Measurements from ENCODE around the gene PRR12.

Gene PRR12, protein sequence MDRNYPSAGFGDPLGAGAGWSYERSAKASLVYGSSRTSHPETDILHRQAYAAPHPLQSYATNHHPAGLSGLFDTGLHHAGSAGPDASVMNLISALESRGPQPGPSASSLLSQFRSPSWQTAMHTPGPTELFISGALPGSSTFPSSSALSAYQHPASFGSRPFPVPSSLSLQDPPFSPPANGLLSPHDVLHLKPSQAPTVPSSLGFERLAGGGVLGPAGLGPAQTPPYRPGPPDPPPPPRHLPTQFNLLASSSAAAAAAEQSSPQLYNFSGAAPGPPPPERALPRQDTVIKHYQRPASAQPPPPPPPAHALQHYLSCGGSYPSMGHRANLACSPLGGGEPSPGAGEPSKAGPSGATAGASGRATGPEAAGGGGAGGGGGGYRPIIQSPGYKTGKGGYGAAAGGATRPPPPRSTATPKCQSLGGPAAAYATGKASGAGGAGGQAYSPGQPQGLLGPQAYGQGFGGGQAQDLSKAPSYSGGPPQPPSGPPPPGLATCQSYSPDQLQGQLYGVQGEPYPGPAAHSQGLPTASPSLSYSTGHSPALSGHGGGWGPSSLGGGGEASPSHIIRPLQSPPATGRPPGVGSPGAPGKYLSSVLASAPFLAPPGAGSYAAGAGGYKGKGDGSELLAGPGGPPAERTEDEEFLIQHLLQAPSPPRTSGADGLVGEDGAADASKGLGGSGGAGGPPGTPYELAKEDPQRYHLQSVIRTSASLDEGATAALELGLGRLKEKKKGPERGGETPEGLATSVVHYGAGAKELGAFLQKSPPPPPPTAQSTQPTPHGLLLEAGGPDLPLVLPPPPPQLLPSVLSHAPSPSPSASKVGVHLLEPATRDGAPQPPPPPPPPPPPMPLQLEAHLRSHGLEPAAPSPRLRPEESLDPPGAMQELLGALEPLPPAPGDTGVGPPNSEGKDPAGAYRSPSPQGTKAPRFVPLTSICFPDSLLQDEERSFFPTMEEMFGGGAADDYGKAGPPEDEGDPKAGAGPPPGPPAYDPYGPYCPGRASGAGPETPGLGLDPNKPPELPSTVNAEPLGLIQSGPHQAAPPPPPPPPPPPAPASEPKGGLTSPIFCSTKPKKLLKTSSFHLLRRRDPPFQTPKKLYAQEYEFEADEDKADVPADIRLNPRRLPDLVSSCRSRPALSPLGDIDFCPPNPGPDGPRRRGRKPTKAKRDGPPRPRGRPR (N-terminal part only)

DNA sequence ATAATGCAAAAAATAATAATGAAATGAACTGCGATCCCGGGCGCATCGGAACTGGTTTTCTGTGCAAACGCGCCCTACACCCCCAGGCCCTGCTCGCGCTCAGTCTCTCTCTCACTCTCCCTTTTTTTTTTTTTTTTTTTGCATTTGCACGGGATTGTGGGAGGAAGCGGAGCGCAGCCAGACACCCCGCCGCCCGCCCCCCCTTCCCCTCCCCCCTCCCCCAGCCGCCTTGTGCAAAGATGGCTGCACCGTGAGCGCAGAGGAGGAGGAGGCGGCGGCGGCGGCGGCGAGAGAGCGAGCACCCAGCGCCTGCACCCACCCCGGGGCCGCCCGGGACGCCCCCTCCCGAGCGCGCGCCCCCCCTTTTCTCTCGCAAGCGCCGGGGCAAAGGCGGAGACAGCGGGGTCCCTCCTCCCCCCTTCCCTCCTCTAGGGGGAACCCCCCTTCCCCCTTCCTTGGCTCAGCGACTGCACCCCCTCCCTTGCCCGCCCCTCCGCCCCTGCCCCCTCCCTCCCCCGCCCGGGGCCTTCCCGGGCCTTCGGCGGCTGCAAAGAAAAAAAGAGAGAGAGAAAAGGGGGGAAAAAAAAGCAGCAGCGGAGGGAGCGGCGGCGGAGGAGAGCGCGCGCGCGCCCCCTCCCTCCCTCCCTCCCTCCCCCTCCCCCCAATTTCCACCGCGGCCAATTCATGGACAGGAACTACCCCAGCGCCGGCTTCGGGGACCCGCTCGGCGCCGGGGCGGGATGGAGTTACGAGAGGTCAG, at the start of gene PRR12:
Gene PRR12, plus strand, starts transcription at position 212 of the 760 bp plus-strand sequence. Its CDS starts 473 bp downstream, at position 685.
- H3K27ac ChIP-seq, result peak within 1 kb of the TSS; percentile 96
- H3K4me3 ChIP-seq, result peak within 1 kb of the TSS; percentile 100
- DNase-seq (ENCODE audit: low read depth, low spot score), result no peak
- no peaks in the 10 kb centered on the region for H3K9me3 ChIP-seq (ENCODE audit: low read depth, low read length)
- no peak for TF ChIP-seq FOXP2 (optimal IDR thresholded peaks at IDR 0.05; ENCODE audit: control extremely low read depth, extremely low read length, insufficient read depth)
- peak; percentile 51; the same call in 1 of the 2 replicates for TF ChIP-seq POLR2AphosphoS5 (IDR thresholded peaks at IDR 0.05; ENCODE audit: borderline replicate concordance, low read depth, low read length)
- H3K9ac ChIP-seq (ENCODE audit: insufficient read length), result peak within 1 kb of the TSS; percentile 96
- peaks cover 23% of the 10 kb centered on the region for H3K36me3 ChIP-seq (ENCODE audit: insufficient read depth, low read length)

DNA sequence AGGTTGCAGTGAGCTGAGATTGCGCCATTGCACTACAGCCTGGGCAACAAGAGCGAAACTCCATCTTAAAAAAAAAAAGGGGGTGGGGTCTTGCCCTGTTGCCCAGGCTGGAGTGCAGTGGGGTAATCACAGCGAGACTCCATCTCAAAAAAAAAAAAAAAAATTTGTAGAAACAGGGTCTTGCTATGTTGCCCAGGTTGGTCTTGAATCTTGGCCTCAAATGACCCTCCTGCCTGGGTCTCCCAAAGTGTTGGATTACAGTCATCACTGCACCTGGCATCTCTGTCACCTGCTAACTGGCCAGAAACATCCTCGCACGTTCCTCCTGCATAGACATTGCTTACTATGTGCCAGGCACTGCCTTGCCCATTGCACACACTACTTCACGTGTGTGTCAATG, 49.1 kb upstream of the PRR12 start:
- H3K4me3 ChIP-seq, result no peak overlapping the region
- peaks cover 68% of the 10 kb centered on the region for H3K36me3 ChIP-seq (ENCODE audit: insufficient read depth, low read length)
- DNase-seq (ENCODE audit: low read depth, low spot score), result no peak
- no peak overlapping the region for H3K9ac ChIP-seq (ENCODE audit: insufficient read length)
- H3K9me3 ChIP-seq (ENCODE audit: low read depth, low read length), result no peaks in the 10 kb centered on the region
- TF ChIP-seq POLR2AphosphoS5 (IDR thresholded peaks at IDR 0.05; ENCODE audit: borderline replicate concordance, low read depth, low read length) (no peak), EZH2 (IDR thresholded peaks at IDR 0.05) (no peak), FOXP2 (optimal IDR thresholded peaks at IDR 0.05; ENCODE audit: control extremely low read depth, extremely low read length, insufficient read depth) (no peak)
- H3K27ac ChIP-seq, result no peak overlapping the region

DNA sequence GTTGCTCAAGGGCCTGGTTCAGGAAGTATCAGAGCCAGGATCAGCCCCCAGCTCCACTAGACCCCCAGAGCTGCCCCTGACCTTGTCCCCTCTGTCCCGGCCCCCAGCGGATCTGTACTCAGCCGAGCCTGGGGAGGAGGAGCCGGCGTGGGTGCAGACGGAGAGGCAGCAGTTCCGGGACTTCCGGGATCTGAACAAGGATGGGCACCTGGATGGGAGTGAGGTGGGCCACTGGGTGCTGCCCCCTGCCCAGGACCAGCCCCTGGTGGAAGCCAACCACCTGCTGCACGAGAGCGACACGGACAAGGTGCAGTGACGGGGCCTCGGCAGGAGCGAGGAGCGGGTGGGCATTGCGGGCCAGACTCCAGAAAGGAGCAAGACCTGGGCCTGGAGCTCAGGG, 48.5 kb upstream of the PRR12 start:
- no peak for DNase-seq (ENCODE audit: low read depth, low spot score)
- Histone ChIP-seq H3K9ac (ENCODE audit: insufficient read length) (no peak overlapping the region), H3K9me3 (ENCODE audit: low read depth, low read length) (no peaks in the 10 kb centered on the region), H3K36me3 (ENCODE audit: insufficient read depth, low read length) (peaks cover 67% of the 10 kb centered on the region), H3K4me3 (no peak overlapping the region), H3K27ac (peak overlapping the region; percentile 76)
- no peak for TF ChIP-seq FOXP2 (optimal IDR thresholded peaks at IDR 0.05; ENCODE audit: control extremely low read depth, extremely low read length, insufficient read depth)
- TF ChIP-seq EZH2 (IDR thresholded peaks at IDR 0.05), result no peak
- no peak for TF ChIP-seq POLR2AphosphoS5 (IDR thresholded peaks at IDR 0.05; ENCODE audit: borderline replicate concordance, low read depth, low read length)

DNA sequence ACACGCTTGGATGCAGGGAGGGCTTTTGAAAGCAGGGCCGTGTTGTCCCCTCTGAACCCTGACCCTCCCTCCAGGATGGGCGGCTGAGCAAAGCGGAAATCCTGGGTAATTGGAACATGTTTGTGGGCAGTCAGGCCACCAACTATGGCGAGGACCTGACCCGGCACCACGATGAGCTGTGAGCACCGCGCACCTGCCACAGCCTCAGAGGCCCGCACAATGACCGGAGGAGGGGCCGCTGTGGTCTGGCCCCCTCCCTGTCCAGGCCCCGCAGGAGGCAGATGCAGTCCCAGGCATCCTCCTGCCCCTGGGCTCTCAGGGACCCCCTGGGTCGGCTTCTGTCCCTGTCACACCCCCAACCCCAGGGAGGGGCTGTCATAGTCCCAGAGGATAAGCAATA, 48.0 kb upstream of the PRR12 start:
- Histone ChIP-seq H3K36me3 (ENCODE audit: insufficient read depth, low read length) (peaks cover 64% of the 10 kb centered on the region), H3K9ac (ENCODE audit: insufficient read length) (no peak overlapping the region), H3K27ac (peak overlapping the region; percentile 76), H3K9me3 (ENCODE audit: low read depth, low read length) (no peaks in the 10 kb centered on the region), H3K4me3 (no peak overlapping the region)
- TF ChIP-seq FOXP2 (optimal IDR thresholded peaks at IDR 0.05; ENCODE audit: control extremely low read depth, extremely low read length, insufficient read depth) (no peak), POLR2AphosphoS5 (IDR thresholded peaks at IDR 0.05; ENCODE audit: borderline replicate concordance, low read depth, low read length) (no peak; the same call in 1 of the 2 replicates), EZH2 (IDR thresholded peaks at IDR 0.05) (no peak)
- no peak for DNase-seq (ENCODE audit: low read depth, low spot score)

DNA sequence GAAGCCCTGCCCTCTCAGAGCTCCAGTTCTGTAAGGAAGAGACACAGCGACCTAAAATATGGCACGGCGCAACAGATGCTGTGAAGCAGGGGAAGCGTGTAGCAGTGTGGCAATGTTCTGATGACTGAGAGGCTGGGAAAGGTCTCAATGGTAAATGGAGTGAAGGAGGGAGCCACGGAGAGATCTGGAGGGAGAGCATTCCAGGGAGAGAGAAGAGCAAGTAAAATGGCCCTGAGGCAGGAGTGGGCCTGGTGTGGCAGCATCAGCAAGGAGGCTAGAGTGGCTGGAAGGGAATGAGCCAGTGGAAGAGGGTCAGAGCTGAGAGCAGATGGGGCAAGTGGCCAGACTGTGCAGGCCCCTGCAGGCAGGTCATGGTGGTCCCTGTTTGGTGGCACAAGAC, 46.8 kb upstream of the PRR12 start:
- no peak for DNase-seq (ENCODE audit: low read depth, low spot score)
- Histone ChIP-seq H3K27ac (peak overlapping the region; percentile 76), H3K36me3 (ENCODE audit: insufficient read depth, low read length) (peaks cover 64% of the 10 kb centered on the region), H3K4me3 (no peak overlapping the region), H3K9me3 (ENCODE audit: low read depth, low read length) (no peaks in the 10 kb centered on the region), H3K9ac (ENCODE audit: insufficient read length) (no peak overlapping the region)
- no peak for TF ChIP-seq FOXP2 (optimal IDR thresholded peaks at IDR 0.05; ENCODE audit: control extremely low read depth, extremely low read length, insufficient read depth)
- no peak for TF ChIP-seq EZH2 (IDR thresholded peaks at IDR 0.05)
- TF ChIP-seq POLR2AphosphoS5 (IDR thresholded peaks at IDR 0.05; ENCODE audit: borderline replicate concordance, low read depth, low read length), result no peak; the same call in none of the 2 replicates

DNA sequence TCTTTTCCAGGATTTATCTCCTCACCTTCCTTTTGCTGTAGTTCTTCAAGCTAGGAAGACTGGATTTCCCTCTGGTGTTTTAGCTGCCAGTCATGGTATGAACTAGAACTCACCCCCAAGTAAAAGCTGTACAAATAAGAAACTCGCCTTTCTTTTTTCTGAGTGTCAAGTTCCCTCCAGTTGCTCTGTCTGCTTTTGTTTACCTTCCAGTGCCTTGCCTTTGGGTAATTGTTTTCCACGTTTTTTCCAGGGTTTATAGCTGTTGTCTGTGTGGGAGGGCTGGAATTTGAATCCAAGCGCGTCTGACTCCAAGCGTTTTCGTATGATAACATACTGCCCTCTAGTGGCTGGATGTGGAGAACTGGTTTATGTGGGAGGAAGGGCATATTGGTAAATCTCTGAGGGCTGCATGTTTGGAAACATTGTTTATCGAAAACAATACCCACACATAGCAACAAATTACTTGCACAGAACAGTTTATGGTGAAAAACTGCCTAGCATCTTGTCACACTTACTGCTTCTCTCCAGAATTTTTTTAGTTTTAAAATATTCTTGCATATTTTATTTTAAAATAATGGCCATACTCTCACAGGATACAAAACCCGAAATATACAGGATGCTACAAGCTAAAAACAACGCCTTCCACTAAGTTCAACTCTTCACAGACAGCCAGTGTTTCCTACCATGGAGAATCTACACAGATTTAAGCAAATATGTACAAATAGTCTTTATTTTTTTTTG, 44.0 kb upstream of the PRR12 start:
- Histone ChIP-seq H3K9ac (ENCODE audit: insufficient read length) (no peak overlapping the region), H3K27ac (peak overlapping the region; percentile 77), H3K4me3 (no peak overlapping the region), H3K9me3 (ENCODE audit: low read depth, low read length) (no peaks in the 10 kb centered on the region), H3K36me3 (ENCODE audit: insufficient read depth, low read length) (peaks cover 49% of the 10 kb centered on the region)
- peak; percentile 89 for DNase-seq (ENCODE audit: low read depth, low spot score)
- no peak for TF ChIP-seq EZH2 (IDR thresholded peaks at IDR 0.05)
- TF ChIP-seq POLR2AphosphoS5 (IDR thresholded peaks at IDR 0.05; ENCODE audit: borderline replicate concordance, low read depth, low read length), result peak; percentile 36; the same call in 1 of the 2 replicates
- peak; percentile 88 for TF ChIP-seq FOXP2 (optimal IDR thresholded peaks at IDR 0.05; ENCODE audit: control extremely low read depth, extremely low read length, insufficient read depth)

DNA sequence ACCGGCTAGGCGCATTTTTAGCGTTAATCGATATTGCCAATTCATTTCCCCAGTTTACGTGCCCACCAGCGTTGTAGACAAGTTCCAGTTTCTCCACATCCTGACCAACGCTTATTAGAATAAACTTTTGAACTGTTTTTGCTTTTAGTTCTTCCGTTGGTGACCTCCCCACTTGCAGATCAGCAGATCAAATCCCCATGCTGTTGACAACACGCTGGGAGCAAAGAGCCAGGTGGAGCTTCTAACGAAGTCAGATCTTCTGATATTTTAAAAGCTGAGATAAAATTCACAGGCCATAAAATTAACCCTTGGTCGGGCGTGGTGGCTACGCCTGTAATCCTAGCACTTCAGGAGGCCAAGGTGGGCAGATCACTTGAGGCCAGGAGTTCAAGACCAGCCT, 41.9 kb upstream of the PRR12 start:
- H3K9me3 ChIP-seq (ENCODE audit: low read depth, low read length), result no peaks in the 10 kb centered on the region
- peaks cover 33% of the 10 kb centered on the region for H3K36me3 ChIP-seq (ENCODE audit: insufficient read depth, low read length)
- no peak overlapping the region for H3K4me3 ChIP-seq
- H3K9ac ChIP-seq (ENCODE audit: insufficient read length), result no peak overlapping the region
- peak overlapping the region; percentile 60 for H3K27ac ChIP-seq
- no peak for TF ChIP-seq POLR2AphosphoS5 (IDR thresholded peaks at IDR 0.05; ENCODE audit: borderline replicate concordance, low read depth, low read length)
- TF ChIP-seq FOXP2 (optimal IDR thresholded peaks at IDR 0.05; ENCODE audit: control extremely low read depth, extremely low read length, insufficient read depth), result no peak
- TF ChIP-seq EZH2 (IDR thresholded peaks at IDR 0.05), result no peak
- no peak for DNase-seq (ENCODE audit: low read depth, low spot score)
